G401.6 (cell line): Measurements from ENCODE around the gene TCIRG1.

Experiments
- FAIRE-seq: peaks from 2 replicates; lab custom pipeline; 2012; peaks lifted over from hg19 to GRCh38; lab: Jason Lieb, UNC

Gene TCIRG1

DNA sequence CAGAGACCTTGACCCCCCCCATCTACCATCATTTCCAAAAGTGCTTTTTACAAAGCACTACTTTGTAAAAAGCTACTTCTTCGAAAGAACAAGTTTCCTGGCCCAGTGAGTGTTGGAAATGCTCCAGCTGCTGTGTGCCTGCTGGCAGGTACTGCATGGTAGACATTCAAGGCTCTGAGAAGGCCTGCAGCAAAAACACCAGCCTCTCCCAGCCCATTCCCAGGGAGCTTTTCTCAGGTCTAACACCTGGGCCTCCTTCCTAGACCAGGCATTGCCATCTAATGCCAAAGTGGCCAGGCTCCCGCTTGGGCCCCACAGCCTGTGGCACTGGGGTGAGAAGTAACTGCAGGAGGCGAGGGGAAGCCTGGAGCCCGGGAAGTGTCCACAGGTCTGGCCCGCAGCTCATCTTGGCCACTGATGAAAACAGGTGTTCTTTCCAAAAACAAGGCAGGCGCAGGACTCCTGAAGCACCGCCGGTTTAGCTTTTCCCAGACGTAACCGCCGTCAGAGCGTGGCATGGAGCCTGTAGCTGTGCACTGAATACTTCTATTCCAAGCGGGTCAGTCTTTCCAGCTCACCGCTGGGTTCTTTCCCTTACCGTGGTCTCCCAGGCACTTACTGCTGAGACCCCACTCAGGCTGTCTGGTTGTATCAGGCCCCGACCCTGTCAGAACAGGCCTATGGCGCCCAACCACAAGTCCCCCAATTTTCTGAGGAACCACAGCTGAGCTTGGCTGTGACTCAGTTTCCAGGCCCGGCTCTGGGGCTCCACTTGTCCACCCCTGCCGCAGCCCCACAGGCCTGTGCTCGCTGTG lies 1.2 kb upstream of the TCIRG1 start:
- no peak for FAIRE-seq

DNA sequence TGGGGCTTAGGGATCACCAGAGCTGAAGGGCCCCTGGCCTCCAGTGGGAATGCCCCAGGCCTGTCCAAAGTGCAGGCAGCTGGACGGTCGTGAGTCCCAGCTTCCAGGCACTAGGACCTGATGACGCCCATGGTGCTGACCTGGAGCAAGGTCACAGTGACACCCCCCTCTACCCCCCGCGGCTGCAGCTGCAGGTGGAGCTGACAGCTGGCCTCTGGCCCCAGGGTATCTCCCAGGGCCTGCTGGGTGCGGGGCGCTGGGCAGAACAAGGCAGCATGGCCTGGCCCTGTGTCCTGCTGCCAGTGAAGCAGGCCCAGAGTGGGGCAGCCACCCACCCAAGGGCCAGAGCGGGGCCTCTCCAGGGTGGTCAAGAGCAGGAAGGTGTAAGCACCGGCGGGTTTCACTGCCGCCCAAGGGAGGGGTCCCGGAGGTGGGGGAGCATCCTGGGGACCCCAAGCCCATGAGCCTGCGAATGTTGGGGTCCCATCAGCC lies 553 bp upstream of the TCIRG1 start:
- no peak for FAIRE-seq

DNA sequence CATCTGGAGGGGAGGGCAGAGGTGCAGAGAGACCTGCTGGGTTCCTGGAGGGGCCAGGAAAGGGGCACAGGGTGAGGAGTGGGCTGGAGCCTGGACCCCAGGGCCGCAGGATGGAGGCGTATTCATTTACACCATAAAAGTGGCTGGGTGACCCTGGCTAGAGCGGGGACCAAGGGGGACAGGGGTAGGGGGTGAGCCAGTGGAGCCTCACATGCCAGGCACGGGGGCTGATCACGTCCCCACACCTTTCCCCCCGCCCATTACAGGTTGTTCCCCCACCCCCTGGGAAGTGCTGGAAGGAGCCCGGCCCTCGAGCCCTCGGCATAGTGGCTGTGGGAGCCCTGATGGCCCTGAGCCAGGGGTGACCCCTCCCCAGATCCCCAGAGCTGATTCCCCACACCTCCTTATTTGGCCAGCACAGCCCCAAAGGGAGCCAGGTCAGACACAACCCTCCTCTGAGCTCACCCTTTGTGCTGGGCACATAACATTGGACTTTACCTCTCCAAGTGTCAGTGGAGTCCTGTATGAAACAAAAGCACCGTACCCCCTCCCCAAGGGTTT lies 781 bp downstream of the TCIRG1 start:
- FAIRE-seq, result no peak

DNA sequence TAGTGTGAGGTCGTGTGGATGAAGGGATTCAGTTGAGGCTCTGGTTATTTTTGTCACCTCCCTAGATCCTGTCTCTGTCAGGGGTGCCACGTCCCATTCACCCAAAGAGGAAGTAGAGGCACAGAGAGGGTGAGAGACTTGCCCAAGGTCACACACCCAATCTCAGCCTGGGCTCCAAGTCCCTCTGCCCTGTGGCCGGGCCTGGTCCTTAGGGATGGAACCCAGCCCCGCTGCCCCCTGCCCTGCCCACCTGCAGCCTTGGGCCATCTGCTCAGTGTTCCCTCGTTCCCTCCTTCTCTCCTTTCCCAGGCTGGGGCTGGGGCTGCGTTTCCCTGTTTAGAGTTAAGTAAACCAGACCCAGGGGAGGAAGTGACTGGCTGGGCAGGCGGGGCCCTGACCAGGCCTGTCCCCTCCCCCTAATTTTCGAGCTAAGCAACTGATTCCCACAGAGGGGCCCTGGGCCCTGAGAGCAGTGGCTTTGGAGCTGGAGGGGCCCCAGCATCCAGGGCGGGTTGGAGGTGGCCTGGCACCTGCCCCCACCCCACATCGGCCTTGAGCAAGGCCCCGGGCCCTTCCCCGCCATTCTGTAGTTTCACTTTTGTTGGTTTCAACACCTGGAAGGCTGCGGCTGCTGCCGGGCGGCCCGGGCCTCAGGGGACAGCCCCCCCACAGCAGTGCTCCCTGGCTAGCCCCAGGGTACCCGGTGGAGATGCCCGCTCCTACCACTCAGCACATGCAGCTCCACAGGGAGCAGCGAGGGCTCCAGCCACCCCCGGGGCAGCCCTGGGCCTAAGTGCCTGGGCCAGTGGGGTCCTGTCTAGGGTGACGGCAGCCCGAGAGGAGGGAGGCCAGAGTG lies 1.5 kb downstream of the TCIRG1 start:
- peak; percentile 72 for FAIRE-seq

DNA sequence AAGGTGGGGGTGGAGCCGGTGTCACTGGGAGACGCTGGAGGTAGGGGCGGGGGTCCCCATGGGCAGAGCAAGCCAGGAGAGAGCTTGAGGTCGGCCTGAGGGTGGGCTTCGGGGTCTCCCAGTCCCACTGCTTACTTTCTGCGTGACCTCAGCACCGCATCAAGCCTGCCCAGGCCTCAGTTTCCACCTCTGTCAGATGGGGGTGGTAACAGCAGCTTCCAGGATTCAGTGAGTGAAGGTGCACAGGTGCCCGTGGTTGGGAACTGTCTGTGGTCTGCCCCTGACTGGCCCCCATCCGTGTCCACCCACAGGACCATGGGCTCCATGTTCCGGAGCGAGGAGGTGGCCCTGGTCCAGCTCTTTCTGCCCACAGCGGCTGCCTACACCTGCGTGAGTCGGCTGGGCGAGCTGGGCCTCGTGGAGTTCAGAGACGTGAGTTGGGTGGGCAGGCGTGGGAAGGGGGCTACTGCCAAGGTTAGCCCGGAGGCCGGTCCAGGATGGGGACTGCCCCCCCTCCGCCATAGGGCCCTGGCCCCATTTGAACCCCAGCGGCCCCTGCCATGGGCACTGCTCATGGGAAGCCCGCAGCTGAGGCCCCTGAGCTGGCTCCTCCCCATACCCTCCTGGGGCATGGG lies 2.2 kb downstream of the TCIRG1 start:
- no peak for FAIRE-seq

DNA sequence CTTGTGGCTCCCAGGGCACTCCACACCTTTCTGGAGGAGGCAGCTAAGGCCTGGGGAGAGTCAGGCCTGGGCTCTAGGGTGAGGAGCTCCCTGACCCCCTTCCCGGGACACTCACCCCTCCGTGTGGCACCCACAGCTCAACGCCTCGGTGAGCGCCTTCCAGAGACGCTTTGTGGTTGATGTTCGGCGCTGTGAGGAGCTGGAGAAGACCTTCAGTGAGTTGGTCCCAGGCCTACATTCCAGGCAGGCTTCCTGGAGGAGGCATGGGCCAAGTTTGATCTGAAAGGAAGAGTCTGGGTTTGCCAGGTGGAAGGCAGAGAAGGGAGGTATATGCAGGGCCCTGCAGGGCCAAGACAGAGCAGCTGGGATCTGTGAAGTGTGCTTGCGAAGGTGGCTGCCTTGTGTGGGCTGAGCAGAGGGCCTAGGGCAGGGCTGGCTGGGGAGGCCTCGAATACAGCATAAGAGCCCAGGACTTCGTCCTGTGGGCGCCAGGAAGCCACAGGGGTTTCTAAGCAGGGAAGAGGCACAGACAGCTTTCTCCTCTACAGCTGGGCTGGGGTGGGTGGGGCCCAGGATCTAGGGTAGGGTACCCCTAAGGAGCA lies 2.9 kb downstream of the TCIRG1 start:
- no peak for FAIRE-seq

DNA sequence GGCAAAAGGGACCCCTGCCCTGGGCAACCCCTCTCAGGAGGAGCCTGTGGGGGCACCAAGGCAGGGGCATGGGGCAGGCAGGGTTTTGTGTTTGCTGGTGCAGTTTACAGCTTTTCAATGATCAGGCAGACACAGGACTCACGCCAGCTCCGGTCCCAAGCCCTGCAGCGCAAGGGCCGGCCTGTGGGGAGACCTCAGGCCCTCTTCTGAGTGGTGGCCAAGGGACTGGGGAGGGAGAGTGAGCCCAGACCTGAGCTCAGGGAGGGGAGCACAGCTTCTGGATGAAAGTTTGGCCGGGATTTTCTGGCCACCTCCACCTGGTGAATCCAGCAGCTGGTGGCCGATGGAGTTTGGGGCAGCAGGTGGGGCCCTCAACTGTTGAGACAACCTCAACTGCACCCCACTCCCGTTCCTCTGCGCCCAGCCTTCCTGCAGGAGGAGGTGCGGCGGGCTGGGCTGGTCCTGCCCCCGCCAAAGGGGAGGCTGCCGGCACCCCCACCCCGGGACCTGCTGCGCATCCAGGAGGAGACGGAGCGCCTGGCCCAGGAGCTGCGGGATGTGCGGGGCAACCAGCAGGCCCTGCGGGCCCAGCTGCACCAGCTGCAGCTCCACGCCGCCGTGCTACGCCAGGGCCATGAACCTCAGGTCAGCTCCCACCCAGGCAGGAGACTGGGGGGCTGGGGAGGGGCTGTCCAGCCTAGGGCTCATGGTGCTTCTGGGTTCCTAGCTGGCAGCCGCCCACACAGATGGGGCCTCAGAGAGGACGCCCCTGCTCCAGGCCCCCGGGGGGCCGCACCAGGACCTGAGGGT lies 3.6 kb downstream of the TCIRG1 start:
- no peak for FAIRE-seq

DNA sequence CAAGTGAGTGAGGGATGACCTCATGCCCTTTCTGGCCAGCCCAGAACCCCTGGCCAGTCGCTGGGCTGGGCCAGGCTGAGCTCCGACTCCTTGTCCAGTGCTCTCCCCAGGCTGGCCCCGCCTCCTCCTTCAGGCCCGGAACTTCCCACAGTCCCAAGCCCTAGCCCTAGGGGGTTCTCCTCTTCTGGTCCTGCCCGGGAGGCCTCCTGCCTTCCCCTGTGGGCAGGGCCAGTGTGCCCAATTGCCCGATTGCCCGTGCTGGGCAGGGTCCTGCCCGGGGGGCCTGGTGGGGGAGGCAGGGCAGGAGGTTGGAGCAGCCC lies 4.2 kb downstream of the TCIRG1 start:
- no peak for FAIRE-seq

DNA sequence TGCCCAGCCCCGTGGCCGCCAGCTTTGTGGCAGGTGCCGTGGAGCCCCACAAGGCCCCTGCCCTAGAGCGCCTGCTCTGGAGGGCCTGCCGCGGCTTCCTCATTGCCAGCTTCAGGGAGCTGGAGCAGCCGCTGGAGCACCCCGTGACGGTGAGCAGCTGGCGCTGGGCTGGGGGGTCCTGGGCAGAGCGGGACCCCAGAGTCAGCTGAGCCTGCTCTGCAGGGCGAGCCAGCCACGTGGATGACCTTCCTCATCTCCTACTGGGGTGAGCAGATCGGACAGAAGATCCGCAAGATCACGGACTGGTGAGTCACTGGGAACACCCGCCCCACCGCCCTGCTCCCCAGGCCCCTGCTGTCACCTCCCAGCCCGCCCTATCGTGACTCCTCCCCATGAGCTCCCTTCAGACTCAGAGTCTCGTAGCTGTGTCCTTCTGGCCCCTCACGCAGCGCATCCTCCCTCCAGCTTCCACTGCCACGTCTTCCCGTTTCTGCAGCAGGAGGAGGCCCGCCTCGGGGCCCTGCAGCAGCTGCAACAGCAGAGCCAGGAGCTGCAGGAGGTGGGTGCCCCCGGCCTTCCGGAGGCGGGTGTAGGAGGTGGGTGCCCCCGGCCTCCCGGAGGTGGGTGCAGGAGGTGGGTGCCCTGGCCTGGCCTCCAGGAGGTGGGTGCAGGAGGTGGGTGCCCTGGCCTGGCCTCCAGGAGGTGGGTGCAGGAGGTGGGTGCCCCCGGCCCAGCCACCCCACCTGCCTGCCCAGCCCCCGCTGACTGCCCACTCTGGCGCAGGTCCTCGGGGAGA lies 4.7 kb downstream of the TCIRG1 start:
- FAIRE-seq, result no peak

DNA sequence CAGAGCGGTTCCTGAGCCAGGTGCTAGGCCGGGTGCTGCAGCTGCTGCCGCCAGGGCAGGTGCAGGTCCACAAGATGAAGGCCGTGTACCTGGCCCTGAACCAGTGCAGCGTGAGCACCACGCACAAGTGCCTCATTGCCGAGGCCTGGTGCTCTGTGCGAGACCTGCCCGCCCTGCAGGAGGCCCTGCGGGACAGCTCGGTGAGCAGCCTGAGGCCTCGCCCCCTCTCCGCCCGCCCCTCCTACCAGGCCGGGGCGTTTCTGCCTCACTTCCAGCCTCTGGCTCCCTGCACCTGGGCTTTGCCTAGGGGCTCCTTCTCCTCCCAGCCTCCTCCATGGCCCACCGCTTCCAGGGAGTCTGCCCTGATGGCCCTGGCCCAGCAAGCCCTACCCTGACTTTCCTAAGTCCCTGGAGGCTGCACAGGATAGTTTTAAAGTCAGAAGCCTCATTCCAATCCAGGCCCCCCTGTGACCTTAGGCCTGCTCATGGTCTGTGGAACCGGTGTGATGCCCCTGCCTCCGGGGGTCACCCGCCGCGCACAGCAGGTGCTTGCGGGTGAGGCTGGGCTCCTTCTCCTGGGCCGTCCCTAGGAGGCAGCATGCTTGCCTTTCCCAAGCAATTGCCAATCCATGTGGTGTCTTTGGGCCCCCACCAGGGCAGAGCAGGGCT lies 5.5 kb downstream of the TCIRG1 start:
- no peak for FAIRE-seq

DNA sequence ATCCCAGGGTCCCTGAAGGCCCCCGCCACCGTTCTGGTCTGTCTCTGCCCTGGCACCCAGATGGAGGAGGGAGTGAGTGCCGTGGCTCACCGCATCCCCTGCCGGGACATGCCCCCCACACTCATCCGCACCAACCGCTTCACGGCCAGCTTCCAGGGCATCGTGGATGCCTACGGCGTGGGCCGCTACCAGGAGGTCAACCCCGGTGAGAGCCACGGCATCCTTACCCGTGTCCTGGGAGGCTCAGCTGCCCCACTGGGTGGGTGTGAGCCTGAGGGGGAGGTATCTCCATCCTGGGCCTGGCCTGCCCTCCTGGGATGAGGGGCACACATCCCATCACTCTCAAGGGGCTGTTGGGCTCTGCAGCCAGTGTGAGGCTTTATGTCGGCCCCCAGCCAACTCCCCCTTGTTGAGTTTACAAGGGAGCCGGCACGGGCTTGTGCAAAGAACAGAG lies 6.1 kb downstream of the TCIRG1 start:
- no peak for FAIRE-seq

DNA sequence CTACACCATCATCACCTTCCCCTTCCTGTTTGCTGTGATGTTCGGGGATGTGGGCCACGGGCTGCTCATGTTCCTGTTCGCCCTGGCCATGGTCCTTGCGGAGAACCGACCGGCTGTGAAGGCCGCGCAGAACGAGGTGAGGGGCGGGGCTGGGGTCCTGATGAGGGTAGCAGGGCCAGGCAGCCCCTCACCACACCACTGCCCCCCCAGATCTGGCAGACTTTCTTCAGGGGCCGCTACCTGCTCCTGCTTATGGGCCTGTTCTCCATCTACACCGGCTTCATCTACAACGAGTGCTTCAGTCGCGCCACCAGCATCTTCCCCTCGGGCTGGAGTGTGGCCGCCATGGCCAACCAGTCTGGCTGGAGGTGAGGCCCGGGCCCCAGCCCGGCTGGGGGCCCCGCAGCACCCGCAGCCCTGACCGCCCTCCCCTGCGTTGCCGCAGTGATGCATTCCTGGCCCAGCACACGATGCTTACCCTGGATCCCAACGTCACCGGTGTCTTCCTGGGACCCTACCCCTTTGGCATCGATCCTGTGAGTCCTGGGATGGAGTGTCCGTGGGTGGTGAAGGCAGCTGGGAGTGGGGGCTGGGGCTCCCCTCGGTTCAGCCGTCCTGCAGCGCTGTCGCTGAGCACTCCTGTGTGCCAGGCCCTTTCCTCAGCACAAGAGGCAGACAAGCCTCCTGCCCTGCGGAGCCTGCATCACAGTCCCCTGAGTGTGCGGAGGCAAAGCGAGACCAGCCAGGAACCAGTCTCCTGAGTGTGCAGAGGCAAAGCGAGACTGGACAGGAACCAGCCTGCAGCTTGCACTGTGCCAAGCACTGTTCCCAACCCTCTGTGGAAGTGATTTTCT lies 8.8 kb downstream of the TCIRG1 start:
- no peak for FAIRE-seq

DNA sequence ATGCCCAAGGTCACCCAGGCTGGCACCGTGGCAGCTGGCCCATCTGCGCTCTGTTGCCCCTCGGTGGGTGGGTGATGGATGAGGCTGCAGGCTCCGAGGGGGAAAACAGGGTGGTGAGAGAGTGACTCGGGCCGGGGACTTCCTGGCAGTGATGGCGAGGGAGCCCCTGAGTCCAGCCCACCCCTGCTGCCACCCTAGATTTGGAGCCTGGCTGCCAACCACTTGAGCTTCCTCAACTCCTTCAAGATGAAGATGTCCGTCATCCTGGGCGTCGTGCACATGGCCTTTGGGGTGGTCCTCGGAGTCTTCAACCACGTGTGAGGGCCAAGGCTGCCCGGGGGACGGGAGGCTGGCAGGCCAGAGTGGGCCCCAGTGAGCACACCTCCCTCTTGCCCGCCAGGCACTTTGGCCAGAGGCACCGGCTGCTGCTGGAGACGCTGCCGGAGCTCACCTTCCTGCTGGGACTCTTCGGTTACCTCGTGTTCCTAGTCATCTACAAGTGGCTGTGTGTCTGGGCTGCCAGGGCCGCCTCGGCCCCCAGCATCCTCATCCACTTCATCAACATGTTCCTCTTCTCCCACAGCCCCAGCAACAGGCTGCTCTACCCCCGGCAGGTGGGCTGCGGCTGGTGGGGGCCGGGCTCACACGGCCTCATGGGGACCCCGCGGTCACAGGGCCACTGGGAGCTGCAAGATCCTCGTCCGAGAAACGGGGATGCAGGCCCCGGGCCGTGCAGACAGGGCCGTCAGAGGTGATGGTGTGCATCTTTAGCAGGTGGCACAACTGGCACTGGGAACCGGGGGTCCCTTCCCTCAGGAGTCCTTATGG lies 10.1 kb downstream of the TCIRG1 start:
- FAIRE-seq, result no peak

DNA sequence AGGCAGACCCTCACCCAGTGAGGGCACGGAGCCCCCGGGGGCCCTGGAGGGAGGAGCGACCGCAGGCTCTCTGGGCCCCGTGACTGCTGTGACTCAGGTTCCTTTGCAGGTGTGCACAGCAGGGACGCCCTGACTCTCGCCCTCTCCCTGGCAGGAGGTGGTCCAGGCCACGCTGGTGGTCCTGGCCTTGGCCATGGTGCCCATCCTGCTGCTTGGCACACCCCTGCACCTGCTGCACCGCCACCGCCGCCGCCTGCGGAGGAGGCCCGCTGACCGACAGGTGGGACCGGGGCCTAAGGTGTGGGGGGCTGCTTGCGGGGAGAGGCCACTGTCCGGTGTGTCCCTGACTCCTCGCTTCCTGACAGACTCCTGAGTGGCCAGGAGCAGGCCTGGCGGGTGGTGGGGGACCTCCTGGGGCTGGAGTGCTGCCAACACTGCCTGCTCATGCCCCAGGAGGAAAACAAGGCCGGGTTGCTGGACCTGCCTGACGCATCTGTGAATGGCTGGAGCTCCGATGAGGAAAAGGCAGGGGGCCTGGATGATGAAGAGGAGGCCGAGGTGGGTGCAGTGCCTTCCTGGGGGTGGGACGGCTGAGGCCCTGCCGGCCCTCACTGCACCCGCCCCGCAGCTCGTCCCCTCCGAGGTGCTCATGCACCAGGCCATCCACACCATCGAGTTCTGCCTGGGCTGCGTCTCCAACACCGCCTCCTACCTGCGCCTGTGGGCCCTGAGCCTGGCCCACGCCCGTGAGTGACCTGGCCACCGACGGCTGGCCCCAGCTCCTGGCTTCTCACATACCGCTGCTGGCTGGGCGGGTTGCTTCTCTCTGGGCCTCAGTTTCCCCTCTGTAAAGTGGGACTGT lies 10.9 kb downstream of the TCIRG1 start:
- FAIRE-seq, result no peak

DNA sequence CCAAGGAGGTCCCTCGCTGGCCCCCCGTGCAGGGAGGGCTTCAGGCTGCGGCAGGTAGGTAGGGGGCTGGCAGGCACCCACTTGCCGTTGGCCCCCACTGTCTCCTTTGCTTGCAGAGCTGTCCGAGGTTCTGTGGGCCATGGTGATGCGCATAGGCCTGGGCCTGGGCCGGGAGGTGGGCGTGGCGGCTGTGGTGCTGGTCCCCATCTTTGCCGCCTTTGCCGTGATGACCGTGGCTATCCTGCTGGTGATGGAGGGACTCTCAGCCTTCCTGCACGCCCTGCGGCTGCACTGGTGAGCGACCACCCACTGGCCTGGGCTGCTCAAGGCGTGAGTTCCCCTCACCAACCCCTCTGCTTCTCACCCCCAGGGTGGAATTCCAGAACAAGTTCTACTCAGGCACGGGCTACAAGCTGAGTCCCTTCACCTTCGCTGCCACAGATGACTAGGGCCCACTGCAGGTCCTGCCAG lies 11.6 kb downstream of the TCIRG1 start:
- no peak for FAIRE-seq

DNA sequence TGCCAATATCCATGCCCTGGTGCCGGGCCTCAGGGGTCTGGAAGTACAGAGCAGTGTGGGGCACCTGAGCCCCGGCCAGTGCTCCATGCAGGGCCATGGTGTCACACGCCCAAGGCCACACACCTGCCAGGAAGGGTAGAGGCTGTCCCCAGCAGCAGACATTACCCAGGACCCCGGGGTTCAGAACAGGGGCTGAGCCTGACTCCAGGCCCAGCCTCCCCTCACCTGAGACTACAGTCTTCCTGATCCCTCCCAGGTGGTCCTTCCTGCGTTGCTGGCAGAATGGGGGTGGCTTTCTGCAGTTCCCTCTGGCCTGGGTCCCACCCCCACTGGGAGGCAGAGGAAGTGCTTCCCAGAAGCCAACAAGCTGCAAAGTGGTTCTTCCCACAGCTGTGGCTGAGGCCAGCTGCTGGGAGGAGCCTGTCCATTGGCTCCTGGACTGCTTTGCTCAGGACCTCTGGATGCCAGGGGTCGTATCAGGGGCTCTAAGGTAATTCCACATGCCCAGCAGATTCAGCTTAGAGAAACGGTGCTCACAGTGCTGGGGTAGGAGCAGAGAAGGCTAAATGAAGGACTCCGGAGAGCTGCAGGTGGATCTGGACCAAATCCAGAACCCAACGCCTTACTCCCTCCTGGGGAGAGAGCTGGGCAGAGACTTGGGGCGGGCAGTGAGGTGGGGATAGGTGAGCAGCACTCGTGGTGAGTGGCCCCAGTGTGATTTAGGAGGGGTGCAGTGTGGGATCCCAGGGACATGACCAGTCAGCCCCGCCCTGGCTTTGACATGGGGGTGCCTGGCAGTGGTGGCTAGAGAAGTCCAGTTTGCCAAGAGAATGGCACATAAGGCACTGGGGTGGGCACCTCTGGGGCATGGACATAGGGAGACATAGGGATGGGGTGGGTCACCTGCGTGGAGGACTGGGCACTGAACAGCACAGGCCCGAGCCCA lies 12.6 kb downstream of the TCIRG1 start:
- FAIRE-seq, result no peak
